Testis (tissue), 3 donors: ENCODE data around the gene HINT1. TPM values are rescaled to one million over a fixed set of nuclear protein-coding genes. Genes with fewer than 3 reads are reported as not detected.
A peak's percentile ranks its signal among the peaks of the same experiment; 100 is the strongest.

Experiments
- DNase-seq: peaks from one replicate; pipeline ENCODE4 v3.0.0-alpha.2; 2019
- H3K27ac ChIP-seq, 2 donors: fragments of 200-600 bp; sonication (generic); one replicate each; pipeline ENCODE4 v1.5.1; 2019
- H3K27me3 ChIP-seq: fragments of 200-600 bp; sonication (generic); one replicate; pipeline ENCODE4 v1.5.1; 2019
- H3K36me3 ChIP-seq: fragments of 200-600 bp; sonication (generic); one replicate; pipeline ENCODE4 v1.5.1; 2017; ENCODE audit warnings: low read depth; ENCODE audit errors: missing control alignments
- H3K4me1 ChIP-seq: fragments of 200-600 bp; sonication (generic); one replicate; pipeline ENCODE4 v1.5.1; 2019
- H3K4me3 ChIP-seq, 2 donors: fragments of 200-600 bp; sonication (generic); one replicate each; pipeline ENCODE4 v1.5.1; 2017 to 2019
- H3K9me3 ChIP-seq: fragments of 200-600 bp; sonication (generic); one replicate; pipeline ENCODE4 v1.5.1; 2017
- CTCF ChIP-seq, 3 experiments: fragments of 450-650 bp in 2 of 3; fragments of 200-600 bp in 1 of 3; sonication (generic) in 1 of 3; IDR thresholded peaks; one replicate each; pipeline ENCODE4 v1.5.1; 2016 to 2019; ENCODE audit warnings: antibody characterized with exemption in 3 of 3, mild to moderate bottlenecking in 2 of 3, moderate library complexity in 1 of 3
- POLR2A ChIP-seq: fragments of 450-650 bp; IDR thresholded peaks from one replicate; pipeline ENCODE4 v1.6.1; 2017; ENCODE audit warnings: antibody characterized with exemption, mild to moderate bottlenecking, moderate library complexity
- WGBS, 2 donors: methylation state at CpG; one replicate each; pipeline ENCODE4 v1.1.5; 2018; 5-methylcytosine and 5-hydroxymethylcytosine counted together
- intact Hi-C: fragments of 100-400 bp; cut with DNase I; formaldehyde crosslinking; loops from one replicate; pipeline ENCODE4 v1.15.1; 2023; ENCODE audit warnings: low total_unique reads
- polyA plus RNA-seq: library from polyadenylated mRNA; stranded (reverse); fragments of 350-450 nt; fragmentation: Illumina TruSeq; extraction: RNeasy Lipid Tissue Mini Kit (QIAGEN cat#74804); gene quantifications from one replicate; pipeline ENCODE4 v1.2.3, GENCODE V29; 2014; ENCODE audit warnings: low read depth, low replicate concordance; ENCODE audit not compliant: insufficient read depth
- total RNA-seq, 2 donors: library from RNA; depleted of rRNA; stranded (reverse); fragments of >200 nt; gene quantifications; one replicate each; pipeline ENCODE4 v1.2.3, GENCODE V29; 2016

The HINT1 gene
- total and polyA plus RNA-seq, 3 donors from 2014 or later = 102 to 222 (median 104) TPM

GRCh38 chr5:131204964-131205363 lies 39.9 kb upstream of the HINT1 start:
- H3K36me3 ChIP-seq = no peaks in the 10 kb centered on the region
- no peaks in the 10 kb centered on the region for H3K4me1 ChIP-seq
- H3K4me3 ChIP-seq = no peak overlapping the region
- WGBS, 2 donors = 87 to 94% methylated on average over 2 of the region's 2 CpGs
- no peak overlapping the region for H3K27ac ChIP-seq
- intact Hi-C loops = no loop called here
- no peaks in the 10 kb centered on the region for H3K27me3 ChIP-seq
- TF ChIP-seq POLR2A (no peak), CTCF (IDR thresholded peaks at IDR 0.05) (no peak)
- no peak for DNase-seq
- no peaks in the 10 kb centered on the region for H3K9me3 ChIP-seq

GRCh38 chr5:131200560-131200959 lies 35.5 kb upstream of the HINT1 start:
- Histone ChIP-seq H3K4me1 (no peaks in the 10 kb centered on the region), H3K27me3 (no peaks in the 10 kb centered on the region), H3K9me3 (no peaks in the 10 kb centered on the region), H3K27ac (peak overlapping the region in 1 of 2 donors; percentile 35), H3K4me3 (no peak overlapping the region), H3K36me3 (no peaks in the 10 kb centered on the region)
- TF ChIP-seq CTCF (IDR thresholded peaks at IDR 0.05) (no peak), POLR2A (no peak)
- WGBS, 2 donors = 70 to 78% methylated on average over 3 of the region's 3 CpGs
- no peak for DNase-seq
- intact Hi-C loops = no loop called here

GRCh38 chr5:131198625-131199024 lies 33.6 kb upstream of the HINT1 start:
- Histone ChIP-seq H3K9me3 (no peaks in the 10 kb centered on the region), H3K27ac (no peak overlapping the region), H3K27me3 (no peaks in the 10 kb centered on the region), H3K4me3 (no peak overlapping the region), H3K36me3 (no peaks in the 10 kb centered on the region), H3K4me1 (no peaks in the 10 kb centered on the region)
- WGBS, 2 donors = 79 to 81% methylated on average over 5 of the region's 5 CpGs
- no peak for TF ChIP-seq POLR2A
- no peak for TF ChIP-seq CTCF (IDR thresholded peaks at IDR 0.05)
- no peak for DNase-seq
- intact Hi-C loops = no loop called here

- intact Hi-C loops = no loop called here
- H3K4me3 ChIP-seq = no peak overlapping the region
- TF ChIP-seq POLR2A (no peak), CTCF (IDR thresholded peaks at IDR 0.05) (no peak)
- H3K4me1 ChIP-seq = no peaks in the 10 kb centered on the region
- no peak overlapping the region for H3K27ac ChIP-seq
- H3K36me3 ChIP-seq = no peaks in the 10 kb centered on the region
- H3K9me3 ChIP-seq = no peaks in the 10 kb centered on the region
- no peak for DNase-seq
- WGBS, 2 donors = 82 to 87% methylated on average over 4 of the region's 4 CpGs
- H3K27me3 ChIP-seq = no peaks in the 10 kb centered on the region
Observed at GRCh38 chr5:131196331-131196730, 31.3 kb upstream of the HINT1 start.

GRCh38 chr5:131195696-131196095 lies 30.6 kb upstream of the HINT1 start:
- DNase-seq = no peak
- H3K9me3 ChIP-seq = no peaks in the 10 kb centered on the region
- H3K36me3 ChIP-seq = no peaks in the 10 kb centered on the region
- H3K27ac ChIP-seq = no peak overlapping the region
- TF ChIP-seq CTCF (IDR thresholded peaks at IDR 0.05) = no peak
- no peak for TF ChIP-seq POLR2A
- H3K4me1 ChIP-seq = no peaks in the 10 kb centered on the region
- no peaks in the 10 kb centered on the region for H3K27me3 ChIP-seq
- H3K4me3 ChIP-seq = no peak overlapping the region
- intact Hi-C loops = no loop called here
